Activated CD4-positive, CD25-positive, alpha-beta regulatory T cell treated with anti-CD3 and anti-CD28 coated beads, Interleukin-2, amount 50 U/mL, for 72 hours (primary cell): ENCODE data around the gene KIRREL1.
"Not testable (repeated sequence)": the region's sequence is repeated elsewhere in the genome, so short reads cannot be mapped to it uniquely, and the experiment has no call there.

Source experiments
- DNase-seq: peaks from one replicate; pipeline ENCODE4 v3.0.0; 2021

Gene KIRREL1

DNA sequence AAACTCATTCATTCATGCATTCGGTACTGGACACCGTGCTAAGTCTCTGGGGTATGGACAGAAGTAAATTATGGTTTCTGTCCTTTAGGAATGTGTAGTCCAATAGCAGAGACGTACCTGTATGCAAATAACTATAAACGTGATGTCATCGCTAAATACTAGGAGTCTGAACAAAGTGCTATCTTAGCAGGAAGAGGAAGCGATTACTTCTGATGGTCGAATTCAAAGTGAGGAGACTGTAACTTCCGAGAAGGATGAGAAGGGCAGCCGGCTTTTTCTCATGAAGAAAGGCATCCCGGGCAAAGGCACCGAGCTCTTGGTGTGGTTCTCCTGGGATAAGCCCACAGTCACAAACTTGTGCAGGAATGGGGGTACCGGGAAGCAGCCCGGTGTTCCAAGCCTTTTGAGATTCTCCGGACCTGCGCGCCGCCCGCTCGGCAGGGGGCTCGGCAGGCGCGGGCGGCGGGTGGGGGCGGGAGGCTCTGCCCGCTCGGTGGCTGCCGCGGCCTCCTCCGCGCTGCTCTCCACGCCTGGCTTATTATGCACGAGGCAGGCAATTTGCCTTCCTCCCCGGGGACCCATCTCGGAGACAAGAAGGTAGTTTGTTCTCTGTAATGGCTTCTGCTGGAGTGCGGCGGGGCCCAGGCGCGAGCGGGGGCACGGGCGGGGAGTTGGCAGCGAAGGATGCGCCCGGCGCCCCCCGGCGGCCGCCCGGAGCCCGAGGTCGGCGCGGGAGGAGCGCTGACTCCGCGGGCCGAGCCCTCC lies 119.7 kb downstream of the KIRREL1 start:
- DNase-seq, result peak; percentile 36

DNA sequence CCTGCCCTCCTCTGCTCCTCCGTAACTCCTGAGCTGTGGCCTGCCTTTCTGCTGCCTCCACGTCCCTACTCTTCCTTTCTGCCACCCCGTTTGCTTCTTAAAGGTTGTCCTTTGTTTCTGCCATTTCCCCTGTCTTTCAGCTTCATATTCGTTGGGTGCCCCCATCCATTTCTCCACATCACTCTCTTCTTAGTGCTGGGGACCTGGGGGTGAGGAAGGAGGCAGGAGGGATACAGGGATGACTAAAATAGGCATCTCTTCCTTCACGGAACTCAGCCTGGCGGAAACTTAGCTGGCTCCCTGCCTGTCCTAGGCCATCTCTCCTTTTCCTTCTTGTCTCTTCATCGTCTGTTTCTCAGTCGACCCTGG lies 120.3 kb downstream of the KIRREL1 start:
- DNase-seq, result no peak

DNA sequence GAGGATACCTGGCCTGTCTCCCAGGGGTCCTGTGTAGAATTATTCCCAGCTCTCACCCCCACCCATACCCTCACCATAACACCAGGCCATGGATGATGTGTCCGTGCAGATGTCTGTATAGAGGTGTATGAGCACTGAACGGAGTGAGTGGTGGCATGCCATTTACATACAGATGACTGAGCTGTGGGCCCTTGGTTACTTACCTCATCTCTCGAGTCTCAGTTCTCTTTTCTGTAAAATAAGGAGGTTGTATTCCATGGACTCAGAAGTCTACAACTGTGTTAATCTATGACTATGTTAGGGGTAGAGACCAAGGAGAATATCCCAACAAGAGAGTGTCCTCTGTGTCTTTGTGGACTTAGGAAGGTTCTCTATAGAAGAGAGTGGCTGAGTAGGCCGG lies 121.7 kb downstream of the KIRREL1 start:
- no peak for DNase-seq

DNA sequence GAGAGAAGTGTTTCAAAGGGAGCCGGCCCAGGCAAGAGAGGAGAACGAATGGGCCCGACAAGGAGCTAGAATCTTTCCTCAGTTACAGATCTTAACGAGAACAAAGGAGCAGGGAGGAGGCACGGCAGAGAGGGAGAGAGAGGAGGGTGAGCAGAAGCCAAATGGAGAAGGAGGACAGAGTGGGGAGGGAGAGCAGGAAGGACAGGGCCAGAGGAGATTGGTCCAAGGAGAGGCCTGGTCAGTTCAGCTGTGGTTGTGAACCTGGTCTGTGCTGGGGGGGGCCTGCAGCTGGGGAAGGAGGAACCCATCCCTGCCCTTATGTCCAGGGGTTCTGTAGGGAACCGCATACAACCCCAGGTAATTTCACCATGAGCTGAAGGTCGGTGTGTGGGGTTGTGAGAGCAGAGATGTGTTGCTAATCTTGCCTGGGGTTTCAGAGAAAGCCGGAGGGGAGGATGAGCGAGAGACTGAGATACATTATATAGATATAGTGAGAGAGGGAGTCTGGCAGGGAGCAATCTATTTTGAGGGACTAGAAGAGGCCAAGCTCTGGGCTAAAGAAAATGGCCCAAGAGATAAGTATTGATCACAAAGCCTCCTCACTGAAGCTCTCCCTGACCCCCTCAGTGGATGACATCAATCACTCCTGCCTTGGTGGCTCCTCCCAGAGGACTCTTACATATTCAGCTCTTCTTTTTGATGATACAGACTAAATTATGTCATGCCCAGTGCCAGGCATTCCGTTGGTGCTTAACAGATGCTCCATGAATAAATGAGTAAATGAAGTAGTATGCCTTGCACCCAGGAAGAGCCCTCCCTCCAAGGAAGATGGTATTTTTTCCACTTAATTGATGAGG lies 123.1 kb downstream of the KIRREL1 start:
- no peak for DNase-seq

DNA sequence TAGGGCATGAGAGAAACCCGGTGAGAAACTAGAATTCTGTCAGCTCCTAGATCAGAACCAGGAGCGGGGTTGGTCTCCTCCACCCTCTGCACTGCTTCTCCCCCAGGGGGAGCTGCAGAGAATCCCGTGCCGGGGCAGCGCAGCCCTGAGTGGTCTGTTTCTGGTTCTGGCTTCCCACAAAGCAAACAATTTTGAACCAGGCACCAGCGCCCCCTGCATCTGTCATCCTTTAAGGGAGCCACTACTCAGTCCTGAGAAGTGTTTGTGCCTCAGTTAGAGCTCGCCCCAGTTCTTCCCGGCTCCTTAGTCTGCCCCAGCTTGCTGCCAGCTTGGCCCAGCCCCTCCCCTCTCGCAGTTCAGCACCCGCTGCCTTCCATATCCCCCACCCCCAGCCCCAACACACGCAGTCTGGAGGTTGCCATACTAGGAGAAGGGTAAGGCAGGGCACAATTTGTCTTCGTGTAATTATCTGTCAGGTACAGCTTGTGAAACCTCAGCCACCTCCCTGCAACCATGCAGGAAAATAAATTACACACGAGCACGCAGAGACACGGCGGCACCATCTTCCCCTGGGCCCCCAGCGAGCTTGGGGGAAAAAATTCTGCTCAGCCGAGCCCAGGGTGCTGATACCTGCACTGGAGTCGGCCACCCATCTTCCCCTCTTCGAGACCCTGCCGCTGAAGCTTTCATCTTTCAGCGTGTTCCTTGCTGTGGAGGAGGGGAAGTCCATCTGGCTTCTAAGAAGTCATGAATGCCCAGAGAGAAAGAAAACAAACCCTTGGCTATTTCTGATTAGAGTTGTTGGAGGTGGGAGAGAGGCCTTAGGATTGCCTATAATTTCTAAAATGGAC lies 124.6 kb downstream of the KIRREL1 start:
- no peak for DNase-seq

DNA sequence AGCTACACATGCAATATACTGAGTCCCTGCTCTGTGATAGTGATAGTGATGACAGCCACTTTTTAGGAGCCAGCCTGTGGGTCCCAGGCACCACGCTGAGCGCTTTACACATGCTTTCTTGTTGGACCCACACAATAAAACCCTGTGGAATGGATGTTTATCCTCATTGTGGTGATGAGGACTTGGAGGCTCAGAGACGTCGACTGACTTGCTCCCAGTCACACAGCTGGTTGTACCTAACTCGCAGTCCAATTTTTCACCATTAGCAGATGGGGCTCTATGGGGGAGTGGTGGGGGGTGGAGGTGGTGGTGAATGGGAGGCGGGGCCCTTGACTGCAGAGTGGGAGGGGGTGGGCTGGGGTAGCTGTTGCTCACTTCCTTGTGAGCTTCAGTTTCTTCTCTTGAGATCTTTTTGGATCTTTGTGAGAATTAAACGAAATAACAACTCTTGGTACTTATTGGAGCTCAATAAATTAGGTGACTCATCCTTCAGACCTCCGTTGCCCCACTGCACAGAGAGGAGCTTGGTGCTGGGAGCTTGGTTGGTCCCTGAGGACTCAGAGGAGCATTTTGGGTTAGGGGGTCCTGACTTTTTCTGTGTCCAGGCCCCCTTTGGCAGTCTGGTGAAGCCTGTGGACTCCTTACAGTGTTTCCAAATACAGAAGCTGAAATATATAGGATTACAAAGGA lies 125.4 kb downstream of the KIRREL1 start:
- DNase-seq, result no peak

DNA sequence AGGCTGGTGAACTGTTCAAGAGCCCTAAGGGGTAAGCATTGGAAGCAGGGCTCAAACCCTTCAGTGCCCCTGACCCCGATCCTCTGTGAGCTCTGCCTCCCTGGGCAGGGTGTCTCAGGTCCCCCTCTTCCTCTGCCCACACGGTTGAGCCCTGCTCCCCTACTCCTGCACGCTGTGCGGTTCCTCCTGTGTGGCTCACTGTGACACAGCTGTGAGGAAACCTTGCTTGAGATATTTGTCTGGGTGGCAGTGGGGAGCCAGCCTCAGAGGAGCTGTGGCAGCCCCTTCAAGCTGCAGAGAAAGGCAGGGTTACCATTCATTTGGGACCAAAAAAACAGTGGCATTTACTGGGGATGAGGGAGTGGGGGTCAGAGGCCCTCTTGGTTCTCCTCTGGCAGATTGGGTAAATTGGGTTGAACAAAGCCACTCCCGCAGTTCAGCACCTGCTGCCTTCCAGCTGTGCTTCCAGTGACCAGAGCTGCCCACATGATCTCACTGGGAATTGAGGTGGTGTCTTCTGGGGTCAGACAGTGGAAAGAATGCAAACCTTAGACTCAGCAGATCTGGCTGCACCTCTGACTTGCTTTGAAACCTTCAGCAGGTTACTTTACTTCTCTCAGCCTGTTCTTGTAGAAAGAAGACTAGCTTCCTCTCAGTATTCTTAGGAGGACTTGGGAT lies 126.7 kb downstream of the KIRREL1 start:
- no peak for DNase-seq

DNA sequence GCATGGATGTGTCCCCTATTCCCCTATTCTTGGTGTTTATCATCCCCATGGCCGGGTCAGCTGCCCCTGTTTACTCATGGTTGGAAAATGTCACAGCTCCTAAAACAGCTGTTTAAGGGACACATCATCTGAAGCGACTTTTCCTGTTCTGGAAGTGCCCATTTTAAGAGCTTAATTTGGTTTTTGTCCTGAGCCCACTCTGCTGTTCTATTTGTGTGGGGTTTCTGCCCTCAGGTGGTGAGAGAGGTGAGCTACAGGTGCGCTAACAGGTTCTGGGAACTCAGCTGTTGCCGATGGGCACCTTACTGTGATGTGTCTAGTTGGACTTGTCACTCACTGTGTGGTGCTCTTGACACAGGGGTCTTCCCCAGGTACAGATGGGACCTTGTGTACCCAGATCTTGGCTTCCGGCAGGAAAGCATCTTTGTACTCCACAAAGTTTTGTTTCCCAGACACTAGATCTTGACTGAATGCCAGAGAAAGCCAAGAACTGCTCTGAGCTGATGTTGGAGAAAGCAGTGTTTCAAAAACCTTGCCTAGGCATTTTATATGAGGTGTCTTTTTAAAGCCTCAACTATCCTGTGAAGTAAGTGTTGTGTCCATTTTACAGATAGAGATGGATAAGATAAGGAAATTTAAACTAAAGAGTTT lies 128.3 kb downstream of the KIRREL1 start:
- no peak for DNase-seq

DNA sequence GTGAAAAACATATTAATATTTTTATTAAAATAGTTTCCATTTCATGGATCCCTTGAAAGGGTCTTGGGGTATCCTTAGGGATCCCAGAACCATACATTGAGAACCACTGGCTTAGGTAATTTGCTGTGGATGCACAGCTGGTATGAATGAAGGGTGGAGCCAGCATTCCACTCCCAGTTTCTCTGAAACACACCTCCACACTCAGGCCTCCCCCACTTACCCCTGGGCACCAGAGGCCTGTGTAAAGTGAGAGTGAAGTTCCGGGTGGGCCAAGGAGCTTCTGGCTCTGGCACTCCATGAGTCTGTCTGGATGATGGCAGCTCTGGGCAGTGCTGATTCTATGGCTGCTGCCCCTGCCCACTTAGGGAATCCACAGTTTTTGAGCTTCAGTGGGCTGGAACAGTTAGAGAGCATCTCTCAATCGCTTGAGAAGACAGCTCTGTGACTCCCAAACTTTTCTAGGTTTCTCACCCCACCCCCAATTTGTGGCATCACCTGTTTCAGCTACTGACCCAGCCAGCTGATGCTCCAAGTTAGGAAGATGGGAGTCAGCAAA lies 129.5 kb downstream of the KIRREL1 start:
- no peak for DNase-seq

DNA sequence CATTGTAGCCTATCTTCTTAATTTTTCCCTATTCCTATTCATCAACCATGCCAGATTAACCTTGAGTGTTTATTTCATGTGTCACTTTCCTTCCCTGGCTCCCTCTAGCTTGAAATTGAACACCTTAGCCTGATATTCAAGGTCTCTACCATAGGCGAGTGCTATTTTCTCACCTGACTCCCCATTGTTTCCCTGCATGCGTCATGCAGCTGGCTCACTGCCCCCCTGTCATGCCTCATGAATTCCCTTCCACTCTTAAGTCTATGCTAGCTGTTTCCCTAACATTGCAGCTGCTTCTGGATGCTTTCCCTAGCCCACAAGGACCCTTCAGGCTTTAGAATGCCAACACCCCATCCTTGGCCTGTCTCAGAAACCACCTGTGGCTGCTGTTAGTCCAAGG lies 130.6 kb downstream of the KIRREL1 start:
- DNase-seq, result no peak

DNA sequence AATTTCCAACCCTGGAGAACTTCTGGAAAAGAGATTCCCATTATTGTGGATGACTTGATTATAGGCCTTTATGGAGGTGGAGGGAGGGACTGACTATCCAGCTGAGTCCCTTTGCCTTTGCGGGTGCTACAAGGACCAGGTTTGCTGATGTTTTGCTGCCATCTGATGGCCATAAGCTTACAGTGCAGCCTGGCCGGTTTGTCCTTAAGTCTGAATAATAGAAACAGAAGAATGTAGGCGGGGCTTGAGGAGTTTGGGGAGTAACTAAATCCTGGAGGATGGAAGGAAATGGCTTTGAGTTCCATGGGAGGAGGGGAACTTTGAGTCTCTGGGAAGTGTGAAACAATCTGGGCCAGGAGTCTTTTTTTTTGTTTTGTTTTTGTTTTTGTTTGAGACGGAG lies 131.6 kb downstream of the KIRREL1 start:
- peak; percentile 60 for DNase-seq

DNA sequence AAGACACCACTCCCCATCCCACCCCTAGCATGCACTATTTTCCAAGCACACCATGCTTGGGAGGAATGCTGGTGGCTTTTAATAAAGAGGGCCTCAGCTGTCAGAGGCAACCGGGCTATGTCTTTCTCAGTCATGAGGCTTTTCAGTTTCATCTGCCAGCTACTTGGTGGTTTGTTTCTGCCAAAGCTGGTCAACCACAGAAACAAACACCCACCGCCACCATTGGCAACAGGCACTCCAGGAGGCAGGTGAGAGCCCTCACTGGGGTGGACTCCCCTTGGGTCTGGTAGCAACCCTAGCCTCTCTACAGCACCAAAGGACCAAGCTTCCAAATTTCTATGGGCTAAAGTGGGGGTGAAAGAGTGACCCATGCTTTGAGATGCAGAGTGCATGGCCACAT lies 133.0 kb downstream of the KIRREL1 start:
- no peak for DNase-seq

DNA sequence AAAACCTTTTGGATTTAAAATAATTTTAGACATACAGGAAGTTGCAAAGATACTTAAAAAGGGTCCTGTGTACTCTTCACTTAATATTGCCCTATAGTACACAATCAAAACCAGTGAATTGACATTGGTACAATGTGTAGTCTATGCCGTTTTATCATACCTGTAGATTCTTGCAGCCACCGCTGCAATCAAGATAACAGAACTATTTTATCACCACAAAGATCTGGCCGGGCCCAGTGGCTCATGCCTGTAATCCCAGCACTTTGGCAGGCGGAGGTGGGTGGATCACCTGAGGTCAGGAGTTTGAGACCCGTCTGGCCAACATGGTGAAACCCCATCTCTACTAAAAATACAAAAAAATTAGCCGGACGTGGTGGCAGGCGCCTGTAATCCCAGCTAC lies 135.1 kb downstream of the KIRREL1 start:
- DNase-seq, result not testable (repeated sequence)

DNA sequence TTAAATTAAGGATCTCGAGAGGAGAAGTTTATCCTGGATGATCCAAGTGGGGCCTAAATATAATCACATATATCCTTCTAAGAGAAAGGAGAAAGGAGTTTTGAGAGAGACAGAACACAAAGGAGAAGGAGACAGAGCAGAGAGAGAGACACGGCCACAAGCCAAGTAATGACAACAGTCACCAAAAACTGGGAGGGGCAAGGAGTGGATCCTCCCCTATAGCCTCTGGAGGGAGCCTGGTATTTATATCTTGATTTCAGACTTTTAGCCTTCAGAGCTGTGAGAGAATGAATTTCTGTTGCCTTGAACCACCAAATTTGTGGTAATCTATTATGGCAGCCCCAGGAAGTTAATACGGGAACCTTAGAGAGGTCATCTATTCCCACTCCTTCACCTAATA lies 137.8 kb downstream of the KIRREL1 start:
- DNase-seq, result no peak

DNA sequence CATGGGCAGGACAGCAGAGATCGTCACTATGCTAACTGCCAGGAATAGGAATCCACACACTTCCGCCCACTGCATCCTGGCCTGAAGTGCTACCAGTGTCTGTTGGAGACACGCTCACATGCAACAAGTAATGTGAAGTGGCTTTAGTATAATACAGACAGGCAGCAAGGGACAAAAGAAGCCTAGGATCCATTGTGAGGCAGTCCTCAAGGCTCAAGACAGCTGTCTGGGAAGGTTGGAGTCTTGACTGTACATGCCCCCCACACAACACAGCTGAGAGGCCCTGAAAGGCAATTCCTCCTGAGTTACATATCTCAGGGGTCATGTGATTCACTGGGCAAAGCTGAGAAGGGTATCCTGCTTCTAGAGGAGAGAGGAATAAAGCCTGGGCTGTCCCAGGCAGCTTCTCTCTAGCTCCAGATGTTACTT lies 147.3 kb downstream of the KIRREL1 start:
- DNase-seq, result no peak

DNA sequence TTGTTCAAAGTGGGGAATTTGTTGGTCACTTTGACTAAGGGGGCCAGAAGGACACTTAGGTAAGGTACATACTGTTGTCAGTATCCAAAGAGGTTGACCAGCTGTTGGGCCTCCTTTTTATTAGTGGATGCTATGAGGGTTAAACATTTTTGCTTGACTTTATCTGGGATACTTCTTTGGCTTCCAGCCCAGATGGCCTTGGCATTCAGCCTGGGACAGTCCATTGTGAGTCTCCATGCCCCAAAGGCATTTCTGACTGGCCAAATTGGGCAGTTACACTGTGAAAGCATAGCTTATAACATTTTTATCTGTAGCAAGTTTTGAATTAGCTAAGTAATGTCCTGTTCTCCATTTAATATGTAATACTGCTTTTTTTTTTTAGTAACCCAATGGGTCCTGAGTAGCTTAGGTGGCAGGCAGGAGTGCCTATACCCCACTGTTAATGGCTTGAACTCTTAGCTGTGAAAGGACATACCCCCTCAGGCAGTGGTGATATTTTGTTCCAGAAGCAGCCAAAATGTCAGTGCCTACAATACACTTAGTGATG lies 151.8 kb downstream of the KIRREL1 start:
- DNase-seq, result no peak

DNA sequence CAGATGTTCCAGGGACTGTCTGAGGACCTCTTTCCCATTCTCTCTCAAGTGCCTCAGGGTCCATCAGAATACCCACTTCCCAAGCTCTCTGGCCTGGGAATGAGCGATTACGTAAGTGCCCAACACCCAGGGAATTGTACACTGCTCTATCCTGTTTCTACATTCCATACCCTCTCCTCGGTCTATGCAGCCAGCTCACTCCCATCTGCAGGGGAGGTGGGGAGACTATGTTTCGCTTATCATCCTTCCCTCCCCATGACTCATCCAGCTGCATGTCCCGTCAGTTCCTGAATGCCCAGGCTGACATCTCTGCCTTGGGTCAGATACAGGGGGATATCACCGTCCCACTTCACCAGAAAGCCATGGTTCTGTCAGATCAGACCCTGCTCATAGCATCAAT lies 152.7 kb downstream of the KIRREL1 start:
- DNase-seq, result no peak

DNA sequence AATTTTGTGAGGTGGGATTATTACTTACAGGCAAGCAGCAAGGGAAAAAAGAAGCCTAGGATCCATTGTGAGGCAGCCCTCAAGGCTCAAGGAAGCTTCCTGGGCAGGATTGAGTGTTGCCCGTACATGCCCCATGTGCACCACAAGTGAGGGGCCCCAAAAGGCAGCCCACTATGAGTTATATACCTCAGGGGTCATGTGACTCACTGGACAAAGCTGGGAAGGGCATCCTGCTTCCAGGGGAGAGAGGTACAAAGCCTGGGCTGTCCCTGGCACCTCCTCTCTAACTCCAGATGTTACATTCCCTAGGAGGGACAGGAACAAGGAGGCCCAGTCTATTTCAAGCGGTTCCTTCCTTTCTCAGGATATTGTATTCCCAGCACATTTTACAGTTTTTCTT lies 153.3 kb downstream of the KIRREL1 start:
- DNase-seq, result no peak

DNA sequence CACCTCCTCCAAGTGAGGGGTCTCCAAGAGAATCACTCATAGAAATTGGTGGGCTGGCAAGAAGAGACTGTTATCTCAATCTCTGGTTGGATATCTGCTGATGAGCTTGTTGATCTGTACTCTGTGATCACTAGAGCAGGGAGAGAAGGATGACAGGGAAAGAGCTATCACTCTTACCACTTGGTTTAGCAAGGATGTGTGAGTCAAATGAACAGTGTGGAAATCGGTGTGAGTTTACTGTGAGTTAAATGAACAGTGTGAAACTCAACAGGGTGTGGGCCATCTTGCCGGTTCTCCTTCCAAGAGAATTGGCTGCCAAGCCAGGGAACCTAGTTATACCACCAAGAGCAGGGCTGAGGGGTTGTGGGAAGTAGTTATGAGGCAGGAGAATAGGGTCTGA lies 154.0 kb downstream of the KIRREL1 start:
- no peak for DNase-seq

DNA sequence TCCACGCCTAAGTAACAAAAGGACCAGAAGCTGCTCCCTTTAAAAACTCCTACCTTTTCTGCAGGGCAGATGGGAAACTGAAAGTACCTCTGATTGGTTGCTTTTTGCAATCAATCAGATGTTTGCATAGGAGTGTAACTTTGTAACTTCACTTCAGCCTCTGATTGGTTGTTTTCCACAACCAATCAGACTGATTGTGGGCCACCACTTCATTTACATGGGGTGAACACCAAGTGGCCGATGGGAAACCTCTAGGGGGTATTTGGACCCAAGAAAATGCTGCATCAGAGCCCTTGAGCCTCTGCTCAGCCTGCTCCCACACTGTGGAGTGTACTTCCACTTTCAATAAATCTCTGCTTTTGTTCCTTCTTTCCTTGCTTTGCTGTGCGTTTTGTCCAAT lies 154.4 kb downstream of the KIRREL1 start:
- DNase-seq, result no peak

DNA sequence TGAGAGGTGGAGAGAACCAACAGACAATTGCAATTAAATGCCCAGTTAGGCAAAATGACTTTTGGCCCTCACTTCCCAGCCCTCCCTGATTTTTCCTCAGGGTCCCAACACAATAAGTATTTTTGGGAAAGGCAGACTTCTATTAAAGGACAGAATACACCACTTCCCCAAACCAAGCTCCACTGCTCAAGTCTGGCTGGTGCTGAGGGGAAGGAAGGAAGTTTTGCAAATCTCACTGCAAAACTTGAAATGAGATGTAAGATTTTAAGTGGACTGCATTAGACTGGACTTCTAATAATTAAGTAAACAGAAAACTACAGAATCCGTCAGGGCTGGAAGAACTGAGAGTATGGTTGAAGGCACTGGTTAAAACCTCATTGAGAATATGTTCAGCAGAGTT lies 155.0 kb downstream of the KIRREL1 start:
- DNase-seq, result no peak
